Gastroesophageal sphincter (tissue), 4 donors: ENCODE results near the gene ORAI3. TPM values are rescaled to one million over a fixed set of nuclear protein-coding genes. Genes with fewer than 3 reads are reported as not detected.

Experiments used
- ATAC-seq: fragments of 150-250 bp; one replicate; pipeline ENCODE4 v1.9.1; 2016; ENCODE audit warnings: mild to moderate bottlenecking, moderate library complexity
- H3K27ac ChIP-seq, 4 donors: fragments of 200-600 bp; sonication (generic) in 3 of 4; 1 replicate in 3 of 4; 2 replicates in 1 of 4; pipeline ENCODE4 v1.5.1; 2016 to 2019
- H3K27me3 ChIP-seq: fragments of 200-600 bp; sonication (generic); one replicate; pipeline ENCODE4 v1.5.1; 2019
- H3K36me3 ChIP-seq, 2 donors: fragments of 200-600 bp; sonication (generic); one replicate each; pipeline ENCODE4 v1.5.1; 2019; ENCODE audit warnings: control low read depth in 1 of 2
- H3K4me1 ChIP-seq, 3 donors: fragments of 200-600 bp; sonication (generic); 1 replicate in 2 of 3; 2 replicates in 1 of 3; pipeline ENCODE4 v1.5.1; 2016 to 2019; ENCODE audit warnings: control low read depth in 2 of 3
- H3K4me3 ChIP-seq, 2 donors: fragments of 200-600 bp; sonication (generic); one replicate each; pipeline ENCODE4 v1.5.1; 2019; ENCODE audit warnings: mild to moderate bottlenecking in 1 of 2, moderate library complexity in 1 of 2
- H3K9me3 ChIP-seq, 3 donors: fragments of 200-600 bp; sonication (generic); one replicate each; pipeline ENCODE4 v1.5.1; 2017 to 2019; ENCODE audit warnings: control low read depth in 2 of 3
- CTCF ChIP-seq, 4 experiments: fragments of 200-600 bp in 2 of 4; fragments of 450-650 bp in 2 of 4; sonication (generic) in 1 of 4; IDR thresholded peaks; one replicate each; pipeline ENCODE4 v1.5.1; 2017 to 2019; ENCODE audit warnings: antibody characterized with exemption in 4 of 4, mild to moderate bottlenecking in 2 of 4, moderate library complexity in 2 of 4
- EP300 ChIP-seq: sonication (generic); formaldehyde crosslinking; IDR thresholded peaks from one replicate; pipeline ENCODE4 v1.6.1; 2017; ENCODE audit warnings: antibody characterized with exemption, mild to moderate bottlenecking
- POLR2A ChIP-seq, 2 donors: fragments of 450-650 bp; IDR thresholded peaks; one replicate each; pipeline ENCODE4 v1.6.1; 2017; ENCODE audit warnings: antibody characterized with exemption in 2 of 2, mild to moderate bottlenecking in 2 of 2, moderate library complexity in 1 of 2
- POLR2AphosphoS5 ChIP-seq: sonication (generic); formaldehyde crosslinking; IDR thresholded peaks from one replicate; pipeline ENCODE4 v1.6.1; 2017; ENCODE audit warnings: antibody characterized with exemption
- WGBS, 2 donors: methylation state at CpG; one replicate each; pipeline ENCODE4 v1.1.5; 2018; ENCODE audit warnings: low coverage in 1 of 2; 5-methylcytosine and 5-hydroxymethylcytosine counted together
- total RNA-seq, 4 donors: library from RNA; depleted of rRNA; stranded (reverse); fragments of >200 nt; gene quantifications; one replicate each; pipeline ENCODE4 v1.1.0, GENCODE V29; 2016

The ORAI3 gene
- total RNA-seq, 4 donors from 2014 or later: 23.7 to 51.5 (median 40.0) TPM

DNA sequence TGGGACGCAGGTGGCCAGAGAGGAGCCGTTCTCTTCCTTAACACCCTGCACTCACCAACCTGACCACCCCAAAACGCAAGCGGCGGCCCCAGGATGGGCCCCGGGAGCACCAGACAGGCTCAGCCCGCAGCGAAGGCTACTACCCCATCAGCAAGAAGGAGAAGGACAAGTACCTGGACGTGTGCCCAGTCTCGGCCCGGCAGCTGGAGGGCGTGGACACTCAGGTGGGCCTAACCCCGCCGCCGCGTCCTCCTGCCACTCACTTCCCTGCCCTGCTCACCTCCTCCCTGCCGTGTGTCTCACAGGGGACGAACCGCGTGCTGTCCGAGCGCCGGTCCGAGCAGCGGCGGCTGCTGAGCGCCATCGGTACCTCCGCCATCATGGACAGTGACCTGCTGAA, 31.6 kb downstream of the ORAI3 start:
- Histone ChIP-seq H3K4me1 (peaks cover 0 to 10% (median 6%) of the 10 kb centered on the region in 3 donors), H3K27ac (no peak overlapping the region), H3K4me3 (no peak overlapping the region), H3K36me3 (peaks cover 0 to 94% of the 10 kb centered on the region in 2 donors), H3K27me3 (no peaks in the 10 kb centered on the region), H3K9me3 (no peaks in the 10 kb centered on the region)
- TF ChIP-seq CTCF (IDR thresholded peaks at IDR 0.05) (no peak), POLR2AphosphoS5 (no peak), EP300 (no peak), POLR2A (IDR thresholded peaks at IDR 0.05) (no peak)
- ATAC-seq: no peak
- WGBS, 2 donors: 40% methylated on average over 1 of the region's 29 CpGs; no CpG with 5 or more reads in 1 of the 2 donors

DNA sequence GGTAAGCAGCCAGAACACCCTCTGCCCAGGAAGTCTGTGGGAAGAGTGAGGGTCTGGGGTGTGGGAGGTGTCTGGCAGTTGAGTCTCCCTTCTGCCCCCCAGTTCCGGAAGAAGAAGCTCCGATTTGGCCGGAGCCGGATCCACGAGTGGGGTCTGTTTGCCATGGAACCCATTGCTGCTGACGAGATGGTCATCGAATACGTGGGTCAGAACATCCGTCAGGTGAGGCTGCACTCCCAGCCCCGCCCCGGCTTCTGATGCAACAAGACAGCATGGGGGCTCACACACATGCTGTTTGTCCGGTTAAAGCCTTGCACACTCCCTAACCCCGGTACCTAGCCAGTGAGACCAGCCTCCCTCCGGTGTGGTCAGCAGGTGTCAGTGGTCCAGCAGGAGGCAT, 32.1 kb downstream of the ORAI3 start:
- Histone ChIP-seq H3K27ac (no peak overlapping the region), H3K9me3 (no peaks in the 10 kb centered on the region), H3K4me3 (no peak overlapping the region), H3K36me3 (peaks cover 0 to 89% of the 10 kb centered on the region in 2 donors), H3K4me1 (peaks cover 0 to 15% (median 9%) of the 10 kb centered on the region in 3 donors), H3K27me3 (no peaks in the 10 kb centered on the region)
- WGBS, 2 donors: 40% methylated on average over 1 of the region's 14 CpGs; no CpG with 5 or more reads in 1 of the 2 donors
- ATAC-seq: no peak
- TF ChIP-seq POLR2A (IDR thresholded peaks at IDR 0.05) (no peak), POLR2AphosphoS5 (no peak), EP300 (no peak), CTCF (IDR thresholded peaks at IDR 0.05) (no peak)

DNA sequence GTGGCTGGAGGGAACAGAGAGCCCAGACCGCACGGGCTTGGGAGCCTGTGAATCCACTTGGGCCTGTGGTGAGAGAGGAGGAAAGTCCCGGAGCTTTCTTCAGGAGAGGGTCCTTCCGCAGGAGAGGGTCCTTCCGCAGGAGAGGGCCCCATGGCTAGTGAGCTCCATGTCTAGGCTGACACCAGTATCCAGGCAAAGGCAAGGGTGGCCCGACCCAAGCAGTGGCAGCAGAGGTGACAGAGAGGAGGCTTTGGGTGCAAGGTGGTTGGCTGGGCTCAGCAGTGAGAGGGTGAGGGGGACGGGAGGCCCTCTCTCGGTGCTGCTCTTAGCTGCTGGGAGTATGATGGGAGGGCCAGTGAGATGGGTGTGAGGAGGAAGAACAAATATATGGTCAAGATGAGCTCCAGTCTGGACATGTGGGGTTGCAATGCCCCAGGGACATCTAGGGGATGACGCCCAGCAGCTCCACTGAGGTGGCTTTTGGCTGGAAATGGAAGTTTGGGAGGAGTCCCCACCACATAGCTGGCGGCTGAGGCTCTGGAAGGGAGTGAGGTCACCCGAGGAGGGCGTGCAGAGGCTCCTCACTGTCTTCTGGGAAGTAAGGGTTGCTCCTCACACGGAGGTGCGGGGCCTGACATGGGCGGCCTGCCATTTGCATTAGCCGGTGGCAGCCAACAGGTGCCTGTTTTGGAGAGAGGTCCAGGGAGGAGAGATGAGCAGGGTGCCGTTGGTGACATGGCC, 33.9 kb downstream of the ORAI3 start:
- Histone ChIP-seq H3K4me3 (no peak overlapping the region), H3K27ac (peak overlapping the region in 3 of 4 donors; percentile 4 to 80 (median 20)), H3K27me3 (no peaks in the 10 kb centered on the region), H3K36me3 (peaks cover 0 to 79% of the 10 kb centered on the region in 2 donors), H3K9me3 (no peaks in the 10 kb centered on the region), H3K4me1 (peaks cover 0 to 19% (median 9%) of the 10 kb centered on the region in 3 donors)
- 76% methylated on average over 8 of the region's 17 CpGs; no CpG with 5 or more reads in 1 of the 2 donors for WGBS, 2 donors
- ATAC-seq: peak; percentile 49
- no peak for TF ChIP-seq CTCF (IDR thresholded peaks at IDR 0.05)
- TF ChIP-seq POLR2AphosphoS5: no peak
- TF ChIP-seq POLR2A (IDR thresholded peaks at IDR 0.05): no peak
- TF ChIP-seq EP300: no peak

GRCh38 chr16:30983289-30983889, 34.5 kb downstream of the ORAI3 start:
- no peaks in the 10 kb centered on the region for H3K27me3 ChIP-seq
- no peak for ATAC-seq
- TF ChIP-seq POLR2AphosphoS5 (no peak), POLR2A (IDR thresholded peaks at IDR 0.05) (no peak), CTCF (IDR thresholded peaks at IDR 0.05) (no peak), EP300 (no peak)
- peaks cover 0 to 78% of the 10 kb centered on the region in 2 donors for H3K36me3 ChIP-seq
- WGBS, 2 donors: 50 to 70% methylated on average over 5 to 8 of the region's 25 CpGs
- no peaks in the 10 kb centered on the region for H3K9me3 ChIP-seq
- H3K4me3 ChIP-seq: no peak overlapping the region
- H3K4me1 ChIP-seq: peaks cover 0 to 19% (median 9%) of the 10 kb centered on the region in 3 donors
- H3K27ac ChIP-seq: peak overlapping the region in 3 of 4 donors; percentile 4 to 80 (median 80)
